Measurements from ENCODE around the gene VAT1L.

Gene VAT1L

DNA sequence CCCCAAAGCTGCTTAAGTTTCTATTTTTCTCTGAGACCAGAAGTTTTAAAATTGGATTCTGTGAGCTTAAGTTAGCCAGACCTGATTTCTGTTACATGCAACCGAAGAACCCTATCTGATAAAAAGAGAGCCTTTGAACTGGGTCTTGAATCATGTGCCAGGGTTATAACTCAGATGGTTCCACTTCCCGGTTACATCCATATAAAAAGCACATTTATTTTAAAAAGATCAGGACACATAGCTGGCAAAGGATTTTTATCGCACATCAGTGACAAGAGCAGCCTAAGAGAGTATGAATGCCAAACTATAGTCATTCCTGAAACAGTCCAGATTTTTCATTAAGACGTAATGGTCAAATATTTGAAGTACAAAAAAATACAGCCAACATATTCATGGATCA, 201.5 kb downstream of the VAT1L start:
- no peak for DNase-seq (ENCODE audit: low read depth, low spot score)

DNA sequence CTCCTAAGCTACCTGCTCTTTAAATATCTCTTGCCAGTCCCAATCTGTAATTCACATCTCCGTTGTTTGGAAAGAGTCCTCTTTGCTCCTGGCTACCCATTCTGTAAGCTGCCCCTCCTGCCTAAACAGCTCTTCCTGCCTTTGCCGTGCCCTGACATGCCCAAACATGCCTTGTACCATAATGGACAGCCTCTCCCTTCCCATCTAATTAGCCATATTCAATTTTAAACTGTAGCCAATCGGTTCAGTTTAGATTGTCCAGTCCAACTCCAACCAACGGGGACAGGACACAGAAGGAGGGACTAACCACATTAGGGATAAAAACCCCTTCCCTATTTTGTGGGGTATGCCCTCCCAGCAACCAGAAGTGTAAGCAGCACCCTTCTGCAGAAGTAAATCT, 203.3 kb downstream of the VAT1L start:
- peak; percentile 57 for DNase-seq (ENCODE audit: low read depth, low spot score)

DNA sequence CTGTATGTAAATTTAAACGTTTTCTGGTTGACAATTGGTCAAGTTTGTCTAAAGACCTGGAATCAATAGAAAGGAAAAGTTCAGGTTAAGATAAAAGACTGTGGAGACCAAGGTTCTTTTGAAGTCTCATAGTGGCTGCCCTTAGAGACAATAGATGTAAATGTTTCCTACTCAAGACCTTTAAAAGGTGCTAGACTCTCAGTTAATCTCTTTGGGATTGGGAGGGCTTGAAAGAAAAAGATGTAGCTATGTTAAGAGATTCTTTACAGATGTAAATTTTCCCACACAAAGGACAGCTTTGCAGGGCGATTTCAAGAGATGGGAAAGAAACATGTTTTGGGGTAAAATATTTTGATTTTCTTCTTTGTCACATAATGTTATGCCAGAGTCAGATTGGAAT, 204.0 kb downstream of the VAT1L start:
- DNase-seq (ENCODE audit: low read depth, low spot score) = peak; percentile 73

DNA sequence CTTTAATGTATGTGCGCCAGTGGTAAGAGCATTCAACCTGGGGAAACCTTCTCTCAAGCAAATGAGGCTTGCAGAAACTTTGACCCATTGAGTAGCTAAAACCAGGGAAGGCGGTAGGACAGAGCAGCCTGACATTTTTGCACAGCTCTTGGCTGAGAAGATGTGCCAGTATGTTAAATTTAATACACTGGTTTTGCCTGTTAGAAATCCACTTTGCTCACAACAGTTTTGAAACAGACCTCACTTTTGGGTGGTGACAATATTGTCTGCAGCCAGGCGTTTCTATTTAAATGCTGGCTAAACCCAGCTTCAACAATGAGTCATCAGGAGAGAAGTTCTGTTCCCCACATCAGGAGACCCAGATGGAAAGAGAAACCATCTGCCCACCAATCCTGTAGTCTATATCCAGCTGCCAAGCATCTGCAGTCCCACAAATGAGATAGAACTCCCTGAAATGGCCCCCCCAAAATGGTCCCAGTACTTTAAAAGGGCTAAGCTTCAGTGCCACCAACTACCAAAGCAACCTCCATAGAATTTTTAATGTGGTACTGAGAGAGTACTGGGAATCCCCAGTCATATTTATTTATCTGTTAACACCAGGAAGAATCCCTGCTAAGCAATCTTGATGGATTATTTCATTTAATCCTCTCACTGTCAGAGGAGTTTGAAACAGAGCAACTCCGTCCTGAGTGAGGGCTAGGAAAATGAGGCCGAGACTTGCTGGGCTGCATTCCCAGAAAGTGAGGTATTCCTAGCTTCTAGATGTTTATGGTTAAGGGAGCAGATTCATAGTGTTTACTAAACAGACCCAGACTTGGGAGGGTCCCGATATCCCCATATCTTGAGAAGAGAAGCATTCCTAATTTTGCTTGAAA, 205.0 kb downstream of the VAT1L start:
- DNase-seq (ENCODE audit: low read depth, low spot score) = peak; percentile 85

DNA sequence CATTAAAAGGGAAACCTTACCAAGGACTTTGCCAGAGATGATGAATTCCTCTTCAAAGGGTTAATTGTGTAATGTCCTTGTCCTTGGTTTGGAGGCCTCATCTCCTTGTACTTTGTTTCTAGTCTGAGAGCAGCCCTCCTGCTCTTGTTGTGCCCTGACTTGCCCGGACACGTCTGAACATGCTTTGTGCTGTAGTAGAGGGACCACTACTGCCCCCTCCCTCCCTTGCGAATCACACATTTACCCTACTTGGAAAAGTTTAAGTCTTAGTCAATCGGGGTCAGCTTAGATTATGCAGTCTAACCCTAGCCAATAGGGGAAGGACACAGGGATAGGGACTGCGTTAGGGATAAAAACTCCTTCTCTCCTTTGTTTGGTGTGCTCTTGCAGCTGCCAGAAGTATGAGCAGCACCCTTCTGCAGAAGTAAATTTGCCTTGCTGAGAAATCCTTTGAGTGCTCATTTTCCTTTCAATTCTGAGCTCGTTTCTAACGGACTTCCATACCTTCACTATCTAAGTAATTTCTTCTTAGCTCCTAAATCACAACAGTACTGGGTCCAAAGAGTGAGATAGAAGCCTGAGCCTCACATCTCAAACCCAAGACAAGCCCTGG, 207.6 kb downstream of the VAT1L start:
- no peak for DNase-seq (ENCODE audit: low read depth, low spot score)

DNA sequence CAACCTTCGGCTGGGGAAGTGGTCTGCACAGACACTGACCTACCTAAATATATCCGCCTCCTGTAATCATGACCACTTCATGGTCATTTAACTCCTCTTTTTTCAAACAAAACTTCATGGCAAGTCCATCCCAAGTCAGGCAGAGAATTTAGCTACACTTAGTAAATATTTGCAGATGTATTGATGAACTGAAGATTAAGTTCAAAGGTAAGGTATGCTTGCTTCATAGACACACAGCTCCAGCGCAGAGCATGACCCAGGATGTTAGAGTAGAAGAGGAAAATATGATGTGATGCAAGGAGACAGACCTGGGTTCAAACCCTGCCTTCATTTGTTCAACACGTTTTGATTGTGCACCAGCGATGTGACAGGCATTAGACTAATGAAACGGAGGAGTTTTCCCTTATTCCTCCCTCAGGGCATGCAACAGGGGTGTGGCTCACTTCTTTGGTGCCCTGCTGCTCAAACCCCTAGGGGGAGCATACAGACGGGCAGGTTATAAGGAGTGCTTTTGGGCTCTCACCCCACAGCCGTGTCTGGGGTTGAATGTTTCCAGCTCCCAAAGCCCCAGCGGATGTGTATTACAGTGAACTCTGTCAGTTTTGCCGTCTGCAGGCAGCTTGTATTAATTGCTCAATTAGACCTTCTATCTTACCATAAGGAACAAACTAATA, 210.1 kb downstream of the VAT1L start:
- DNase-seq (ENCODE audit: low read depth, low spot score) = peak; percentile 50

DNA sequence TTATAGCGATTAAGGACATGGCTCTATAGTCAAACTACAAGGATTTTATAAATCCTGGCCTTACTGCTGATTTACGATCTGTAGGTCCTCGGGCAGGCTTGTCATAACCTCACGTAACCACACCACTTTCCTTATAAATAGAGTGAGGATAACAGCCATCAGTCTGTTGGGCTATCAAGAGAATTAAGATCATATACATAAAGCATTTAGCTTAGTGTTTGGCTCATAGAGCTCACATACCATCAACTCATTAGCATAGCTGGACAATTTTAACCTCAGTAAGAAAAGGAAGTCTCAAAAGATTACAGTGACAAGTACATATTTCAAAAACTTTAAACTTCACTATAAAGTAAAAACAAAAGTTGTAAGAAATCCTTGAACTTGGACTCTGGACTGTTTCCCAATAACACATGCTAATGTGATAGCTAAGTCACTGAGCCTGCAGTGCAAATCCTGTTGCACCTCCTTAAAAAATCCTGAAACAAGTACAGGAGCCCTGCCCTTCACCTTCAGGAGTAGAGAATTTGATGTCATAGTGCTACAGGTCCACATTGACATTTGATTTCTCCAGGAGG, 213.2 kb downstream of the VAT1L start:
- DNase-seq (ENCODE audit: low read depth, low spot score) = no peak

DNA sequence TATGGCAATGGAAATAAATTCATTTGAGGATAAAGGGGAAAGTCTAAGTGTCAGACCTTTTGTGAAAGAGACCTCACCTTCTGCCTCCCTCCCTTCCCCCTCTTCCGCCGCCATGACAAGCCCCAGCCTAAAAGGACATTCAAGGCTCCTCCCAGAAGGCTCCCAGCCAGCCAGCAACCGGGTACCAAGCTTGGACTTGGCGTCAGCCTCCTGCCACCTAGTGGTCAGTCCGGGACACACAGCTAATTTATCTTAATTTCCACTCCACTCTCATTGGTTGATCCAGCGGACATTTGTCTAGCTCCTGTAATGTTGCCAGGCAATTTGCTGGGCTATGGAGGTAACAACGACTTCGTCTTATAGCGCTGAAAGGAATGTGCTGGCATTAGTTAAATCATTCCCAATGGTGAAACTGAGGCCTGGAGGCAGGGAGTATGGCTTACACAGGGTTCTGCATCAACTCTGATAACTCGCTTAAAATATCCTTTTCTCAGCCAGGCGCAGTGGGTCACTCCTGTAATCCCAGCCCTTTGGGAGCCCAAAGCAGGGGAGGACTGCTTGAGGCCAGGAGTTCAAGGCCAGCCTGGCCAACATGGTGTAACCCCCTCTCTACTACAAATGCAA, 214.7 kb downstream of the VAT1L start:
- peak; percentile 96 for DNase-seq (ENCODE audit: low read depth, low spot score)

DNA sequence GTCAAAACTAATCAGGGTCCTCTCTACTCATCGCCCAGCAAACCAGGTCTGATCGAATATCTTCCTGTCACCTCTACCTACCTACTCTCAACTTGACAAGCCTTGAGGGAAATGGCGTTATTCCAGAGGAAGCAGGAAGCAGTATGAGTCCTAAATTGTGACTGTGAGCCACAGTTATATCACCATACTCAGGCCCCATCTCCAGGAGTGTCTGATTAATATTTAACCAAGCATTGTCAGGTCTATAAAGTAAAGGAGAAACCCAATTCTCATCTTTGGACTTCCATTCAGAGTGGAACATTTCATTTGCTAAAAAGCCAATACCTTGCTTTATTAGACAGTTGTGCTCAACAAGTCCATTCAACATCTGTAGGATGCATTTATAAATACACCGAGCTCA, 216.2 kb downstream of the VAT1L start:
- DNase-seq (ENCODE audit: low read depth, low spot score) = no peak

DNA sequence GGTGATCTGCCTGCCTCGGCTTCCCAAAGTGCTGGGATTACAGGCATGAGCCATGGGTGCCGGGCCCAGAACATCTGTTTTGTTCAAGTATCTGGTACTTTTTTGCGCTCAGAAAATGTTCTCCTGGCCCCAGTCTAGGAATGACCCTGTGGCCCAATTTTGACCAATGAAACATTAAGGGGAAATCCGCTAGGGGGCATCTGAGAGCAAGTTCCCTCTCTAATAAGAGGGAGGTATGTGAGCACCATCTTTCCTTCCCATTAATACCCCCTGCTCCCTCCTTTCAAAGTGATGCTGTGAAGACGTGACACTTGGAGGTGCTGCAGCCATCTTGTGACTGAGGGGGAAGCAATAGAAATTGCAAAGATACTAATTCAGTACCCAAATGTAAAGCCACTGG, 217.5 kb downstream of the VAT1L start:
- peak; percentile 27 for DNase-seq (ENCODE audit: low read depth, low spot score)

DNA sequence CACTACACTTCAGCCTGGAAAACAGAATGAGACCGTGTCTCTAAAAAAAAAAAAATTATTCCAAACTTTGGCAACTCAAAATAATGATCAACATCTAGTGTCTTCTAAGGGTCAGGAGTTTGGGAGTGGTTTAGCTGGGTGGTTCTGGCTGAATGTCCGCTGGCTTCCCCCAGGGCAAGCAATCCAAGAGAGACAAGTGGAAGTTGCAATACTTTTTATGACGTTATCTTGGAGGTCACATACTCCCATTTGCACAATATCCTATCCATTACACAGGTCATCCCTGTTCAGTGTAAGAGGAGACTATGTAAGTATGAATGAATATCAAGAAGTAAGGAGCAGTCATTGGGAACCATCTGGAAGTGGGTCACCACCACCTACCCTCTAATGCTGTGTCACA, 218.8 kb downstream of the VAT1L start:
- DNase-seq (ENCODE audit: low read depth, low spot score) = no peak

DNA sequence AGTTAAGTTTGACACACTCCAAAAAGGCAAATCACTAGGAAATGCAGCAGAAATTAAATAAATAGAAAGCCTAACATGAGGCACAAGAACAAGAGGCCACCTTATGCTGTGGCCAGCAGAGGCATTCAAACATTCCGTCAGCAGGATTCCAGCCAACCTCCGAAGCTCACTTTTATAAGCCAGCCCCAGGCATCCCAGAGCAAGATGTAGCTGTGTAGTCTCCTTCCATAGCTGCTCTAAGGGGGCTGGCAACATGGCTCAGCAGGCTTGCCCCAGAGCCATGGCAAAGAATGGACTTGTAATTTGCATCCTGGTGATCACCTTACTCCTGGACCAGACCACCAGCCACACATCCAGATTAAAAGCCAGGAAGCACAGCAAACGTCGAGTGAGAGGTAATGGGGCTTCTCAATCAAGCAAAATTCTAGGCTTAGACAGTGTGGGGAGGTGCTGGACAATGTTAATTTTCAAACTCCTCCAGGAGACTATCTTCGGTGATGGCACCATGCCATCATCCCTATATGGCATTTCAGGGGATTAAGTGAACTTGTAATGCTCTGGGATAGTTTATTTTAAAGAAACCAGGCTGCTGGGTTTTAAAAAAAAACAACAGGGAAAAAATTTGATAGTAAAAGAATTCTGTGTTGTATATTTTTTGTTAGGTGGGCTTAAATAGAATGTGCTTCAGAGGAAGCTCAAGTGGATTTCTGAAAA, 234.1 kb downstream of the VAT1L start, which contains the start of gene CLEC3A:
Gene CLEC3A (plus strand): TSS at position 202 of the 714 bp plus-strand sequence. CDS start 79 bp downstream, at position 281.
- peak; percentile 77 for DNase-seq (ENCODE audit: low read depth, low spot score)

DNA sequence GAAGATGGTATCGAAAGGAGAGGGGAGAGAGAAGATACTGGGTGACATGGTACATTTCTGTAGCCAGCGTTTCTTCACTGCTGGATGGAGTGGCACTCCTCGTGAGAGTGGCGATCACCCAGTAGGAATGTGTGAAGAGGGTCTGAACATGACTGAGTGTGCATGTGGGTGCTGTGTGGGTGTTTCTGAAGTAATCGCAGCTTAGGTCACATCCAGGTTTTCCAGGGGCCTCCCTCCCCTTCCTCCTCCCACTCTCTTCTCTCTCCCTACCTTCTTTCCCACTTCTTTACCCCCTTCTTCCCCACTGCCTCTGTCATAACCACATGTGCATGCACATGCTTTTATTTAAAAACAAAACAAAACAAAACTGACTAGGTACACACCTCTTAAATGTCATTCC, 235.8 kb downstream of the VAT1L start:
- DNase-seq (ENCODE audit: low read depth, low spot score) = no peak

DNA sequence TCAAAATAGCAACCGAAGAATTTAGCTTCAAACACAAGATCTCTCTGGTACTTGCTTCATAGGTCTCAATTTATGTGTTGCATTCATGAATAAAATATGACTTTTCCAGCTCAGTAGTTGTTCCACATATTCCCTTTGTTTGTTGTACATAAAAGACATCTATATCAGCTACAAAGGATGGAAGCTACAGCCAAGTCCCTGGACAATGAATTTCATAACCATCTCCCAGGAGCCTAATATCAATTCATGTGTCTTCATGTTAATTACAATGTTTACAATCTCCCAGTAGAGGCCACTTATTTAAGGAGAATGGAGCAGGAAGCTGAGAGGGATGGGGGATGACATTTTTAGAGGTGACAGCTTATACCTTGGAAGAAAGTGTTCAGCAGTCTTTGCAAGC, 237.3 kb downstream of the VAT1L start:
- no peak for DNase-seq (ENCODE audit: low read depth, low spot score)

DNA sequence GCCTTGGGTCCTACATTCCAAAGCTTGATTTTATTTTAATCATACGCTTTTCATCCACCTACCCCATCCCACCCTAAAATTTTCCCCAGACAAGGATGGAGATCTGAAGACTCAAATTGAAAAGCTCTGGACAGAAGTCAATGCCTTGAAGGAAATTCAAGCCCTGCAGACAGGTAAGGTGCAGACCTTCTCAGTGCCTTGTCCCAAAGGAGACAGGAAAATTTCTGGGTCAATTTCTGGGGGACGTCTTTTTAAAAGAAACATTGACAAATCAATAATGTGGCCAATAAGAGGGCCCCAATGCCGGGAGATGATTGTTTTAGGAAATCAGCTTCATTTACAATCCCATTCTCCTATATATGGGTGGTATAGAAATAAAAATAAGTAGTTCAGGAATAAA, 239.7 kb downstream of the VAT1L start:
- DNase-seq (ENCODE audit: low read depth, low spot score) = no peak
